Esophagus muscularis mucosa (tissue), 4 donors: ENCODE results near the gene MFSD1. TPM values are rescaled to one million over a fixed set of nuclear protein-coding genes. Genes with fewer than 3 reads are reported as not detected.
"Not testable (repeated sequence)": the region's sequence is repeated elsewhere in the genome, so short reads cannot be mapped to it uniquely, and the experiment has no call there.

Experiments used
- DNase-seq: peaks from one replicate; pipeline ENCODE4 v3.0.0-alpha.2; 2017; ENCODE audit errors: extremely low spot score
- H3K27ac ChIP-seq, 4 donors: fragments of 200-600 bp; sonication (generic); replicated peaks in 1 of 4; 1 replicate in 3 of 4; 2 replicates in 1 of 4; pipeline ENCODE4 v1.5.1; 2016 to 2019; ENCODE audit warnings: mild to moderate bottlenecking in 1 of 4
- H3K27me3 ChIP-seq, 4 donors: fragments of 200-600 bp; sonication (generic); one replicate each; pipeline versions ENCODE4 v1.5.1 to v1.6.0; 2016 to 2019
- H3K36me3 ChIP-seq, 4 donors: fragments of 200-600 bp; sonication (generic); one replicate each; pipeline ENCODE4 v1.5.1; 2016 to 2019
- H3K4me1 ChIP-seq, 4 donors: fragments of 200-600 bp; sonication (generic); one replicate each; pipeline ENCODE4 v1.5.1; 2016 to 2019
- H3K4me3 ChIP-seq, 4 donors: fragments of 200-600 bp; sonication (generic); 1 replicate in 2 of 4; 2 replicates in 2 of 4; pipeline ENCODE4 v1.5.1; 2016 to 2019; ENCODE audit warnings: mild to moderate bottlenecking in 4 of 4, moderate library complexity in 1 of 4
- H3K9me3 ChIP-seq, 4 donors: fragments of 200-600 bp; sonication (generic); 1 replicate in 3 of 4; 2 replicates in 1 of 4; pipeline ENCODE4 v1.5.1; 2016 to 2019
- CTCF ChIP-seq, 3 experiments: fragments of 200-600 bp in 2 of 3; fragments of 450-650 bp in 1 of 3; sonication (generic) in 2 of 3; IDR thresholded peaks; one replicate each; pipeline ENCODE4 v1.5.1; 2017 to 2019; ENCODE audit warnings: antibody characterized with exemption in 3 of 3, mild to moderate bottlenecking in 2 of 3, moderate library complexity in 1 of 3
- EP300 ChIP-seq: sonication (generic); formaldehyde crosslinking; IDR thresholded peaks from one replicate; pipeline ENCODE4 v1.6.1; 2017; ENCODE audit warnings: antibody characterized with exemption
- POLR2A ChIP-seq: fragments of 450-650 bp; IDR thresholded peaks from one replicate; pipeline ENCODE4 v1.6.1; 2017; ENCODE audit warnings: antibody characterized with exemption, moderate library complexity, mild to moderate bottlenecking, low read depth
- POLR2AphosphoS5 ChIP-seq, 2 donors: sonication (generic); formaldehyde crosslinking; IDR thresholded peaks; one replicate each; pipeline ENCODE4 v1.6.1; 2017; ENCODE audit warnings: antibody characterized with exemption in 2 of 2
- WGBS: methylation state at CpG from one replicate; pipeline ENCODE4 v1.1.5; 2018; 5-methylcytosine and 5-hydroxymethylcytosine counted together
- intact Hi-C: fragments of 100-400 bp; cut with DNase I; formaldehyde crosslinking; loops from one replicate; pipeline ENCODE4 v1.15.1; 2023
- total RNA-seq, 4 donors: library from RNA; depleted of rRNA; stranded (reverse); fragments of >200 nt; gene quantifications; one replicate each; pipeline versions ENCODE4 v1.1.0 to v1.2.1, GENCODE V29; 2016

Gene MFSD1
- total RNA-seq, 4 donors from 2014 or later: 45.7 to 74.9 (median 50.3) TPM

- no peak overlapping the region for H3K27ac ChIP-seq
- peaks cover 0 to 7% (median 0%) of the 10 kb centered on the region in 4 donors for H3K9me3 ChIP-seq
- TF ChIP-seq POLR2AphosphoS5 (IDR thresholded peaks at IDR 0.05) (peak in 1 of 2 donors; percentile 15), EP300 (no peak), CTCF (IDR thresholded peaks at IDR 0.05) (peak; percentile 79 to 89 (median 85)), POLR2A (no peak)
- 15% methylated on average over 11 of the region's 11 CpGs for WGBS
- DNase-seq: peak; percentile 45
- no peaks in the 10 kb centered on the region for H3K36me3 ChIP-seq
- peaks cover 3 to 28% (median 23%) of the 10 kb centered on the region in 4 donors for H3K4me1 ChIP-seq
- H3K27me3 ChIP-seq: no peaks in the 10 kb centered on the region
- intact Hi-C loops: loop anchor here (1.0 to 5.0 kb wide), 3 partner anchors 64 to 134 kb away; partner anchors contain the start of gene LXN
- H3K4me3 ChIP-seq: peak overlapping the region in 3 of 4 donors; percentile 23 to 39 (median 32)
Observed at GRCh38 chr3:158790901-158791589, 10.8 kb upstream of the MFSD1 start.

GRCh38 chr3:158791590-158791920 is 10.3 kb upstream of the MFSD1 start:
- not testable (repeated sequence) for H3K27ac ChIP-seq, DNase-seq, H3K4me3 ChIP-seq, H3K36me3 ChIP-seq, H3K27me3 ChIP-seq, H3K9me3 ChIP-seq
- WGBS: 10% methylated on average over 1 of the region's 1 CpG
- intact Hi-C loops: loop anchor here (1.0 to 5.0 kb wide), 3 partner anchors 64 to 134 kb away; partner anchors contain the start of gene LXN
- peaks cover 3 to 28% (median 23%) of the 10 kb centered on the region in 4 donors for H3K4me1 ChIP-seq

GRCh38 chr3:158792709-158793108 is 9.1 kb upstream of the MFSD1 start:
- intact Hi-C loops: loop anchor here (5.0 kb wide), 2 partner anchors 120 to 135 kb away; partner anchors contain the start of gene LXN
- Histone ChIP-seq H3K27me3 (no peaks in the 10 kb centered on the region), H3K4me3 (no peak overlapping the region), H3K36me3 (no peaks in the 10 kb centered on the region), H3K9me3 (peaks cover 0 to 2% (median 0%) of the 10 kb centered on the region in 4 donors), H3K4me1 (peaks cover 3 to 28% (median 23%) of the 10 kb centered on the region in 4 donors), H3K27ac (no peak overlapping the region)
- peak; percentile 24 for DNase-seq
- TF ChIP-seq POLR2A: no peak
- no peak for TF ChIP-seq EP300
- no peak for TF ChIP-seq POLR2AphosphoS5 (IDR thresholded peaks at IDR 0.05)
- TF ChIP-seq CTCF (IDR thresholded peaks at IDR 0.05): no peak
- 67% methylated on average over 8 of the region's 8 CpGs for WGBS

DNA sequence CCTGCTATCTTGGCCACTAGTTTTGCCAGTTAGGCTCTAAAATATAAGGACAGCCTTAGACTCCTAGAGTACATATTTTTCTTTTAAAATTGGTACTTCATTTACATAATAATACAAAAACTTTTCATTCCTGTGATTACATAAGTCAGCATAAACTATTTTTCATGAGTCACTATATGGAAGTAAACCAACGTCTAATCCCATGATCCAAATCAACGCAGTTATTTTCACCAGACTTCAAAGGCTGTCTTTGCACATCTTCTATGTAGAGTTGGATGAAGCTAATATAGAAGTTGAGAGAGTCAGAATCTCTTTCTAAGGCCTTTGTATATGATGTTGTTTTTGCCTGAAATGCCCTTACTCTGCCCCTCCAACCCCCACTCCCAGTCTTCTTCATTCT is 7.6 kb upstream of the MFSD1 start:
- TF ChIP-seq EP300 (no peak), CTCF (IDR thresholded peaks at IDR 0.05) (no peak), POLR2A (no peak), POLR2AphosphoS5 (IDR thresholded peaks at IDR 0.05) (no peak)
- Histone ChIP-seq H3K36me3 (no peaks in the 10 kb centered on the region), H3K27ac (no peak overlapping the region), H3K27me3 (no peaks in the 10 kb centered on the region), H3K4me1 (peaks cover 3 to 16% (median 16%) of the 10 kb centered on the region in 4 donors), H3K9me3 (peaks cover 0 to 2% (median 0%) of the 10 kb centered on the region in 4 donors), H3K4me3 (no peak overlapping the region)
- no peak for DNase-seq
- WGBS: 88% methylated on average over 2 of the region's 2 CpGs
- intact Hi-C loops: loop anchor here (5.0 kb wide), 2 partner anchors 122 to 137 kb away; partner anchors contain the start of gene LXN

GRCh38 chr3:158794936-158795518 is 6.8 kb upstream of the MFSD1 start:
- intact Hi-C loops: loop anchor here (5.0 kb wide), 2 partner anchors 123 to 138 kb away; partner anchors contain the start of gene LXN
- TF ChIP-seq EP300 (no peak), POLR2AphosphoS5 (IDR thresholded peaks at IDR 0.05) (no peak), POLR2A (no peak), CTCF (IDR thresholded peaks at IDR 0.05) (peak; percentile 22 to 57 (median 31))
- H3K9me3 ChIP-seq: peaks cover 0 to 2% (median 0%) of the 10 kb centered on the region in 4 donors
- H3K36me3 ChIP-seq: no peaks in the 10 kb centered on the region
- H3K4me3 ChIP-seq: no peak overlapping the region
- H3K4me1 ChIP-seq: peaks cover 3 to 12% (median 10%) of the 10 kb centered on the region in 4 donors
- no peak for DNase-seq
- H3K27me3 ChIP-seq: no peaks in the 10 kb centered on the region
- H3K27ac ChIP-seq: no peak overlapping the region
- WGBS: 79% methylated on average over 5 of the region's 5 CpGs
